IPS-11a (cell line): ENCODE data around the gene THBD.
A peak's percentile ranks its signal among the peaks of the same experiment; 100 is the strongest.

ENCODE experiments used
- H3K4me3 ChIP-seq: one replicate; pipeline ENCODE4 v1.5.1; 2013; ENCODE audit warnings: low read depth, low read length, control low read depth

Gene THBD

DNA sequence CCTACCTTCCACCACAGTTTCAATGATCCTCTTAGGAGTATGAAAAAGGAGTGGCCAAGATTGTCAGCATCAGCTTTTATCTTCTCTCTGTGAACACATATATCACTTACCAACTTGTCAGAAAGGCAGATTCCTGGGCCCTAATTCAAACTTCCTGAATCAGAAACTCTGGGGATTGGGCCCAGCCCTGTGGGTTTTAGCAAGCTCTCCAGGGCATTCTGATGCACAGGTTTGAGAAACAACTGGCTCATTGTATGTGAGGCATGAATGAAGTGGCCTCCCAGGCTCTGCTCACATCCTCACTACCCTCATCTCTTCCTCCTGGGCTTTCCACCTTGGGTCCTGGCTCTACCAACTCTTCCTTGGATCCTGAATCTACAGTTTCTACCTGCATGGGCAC is 13.2 kb upstream of the THBD start:
- H3K4me3 ChIP-seq: no peak overlapping the region

DNA sequence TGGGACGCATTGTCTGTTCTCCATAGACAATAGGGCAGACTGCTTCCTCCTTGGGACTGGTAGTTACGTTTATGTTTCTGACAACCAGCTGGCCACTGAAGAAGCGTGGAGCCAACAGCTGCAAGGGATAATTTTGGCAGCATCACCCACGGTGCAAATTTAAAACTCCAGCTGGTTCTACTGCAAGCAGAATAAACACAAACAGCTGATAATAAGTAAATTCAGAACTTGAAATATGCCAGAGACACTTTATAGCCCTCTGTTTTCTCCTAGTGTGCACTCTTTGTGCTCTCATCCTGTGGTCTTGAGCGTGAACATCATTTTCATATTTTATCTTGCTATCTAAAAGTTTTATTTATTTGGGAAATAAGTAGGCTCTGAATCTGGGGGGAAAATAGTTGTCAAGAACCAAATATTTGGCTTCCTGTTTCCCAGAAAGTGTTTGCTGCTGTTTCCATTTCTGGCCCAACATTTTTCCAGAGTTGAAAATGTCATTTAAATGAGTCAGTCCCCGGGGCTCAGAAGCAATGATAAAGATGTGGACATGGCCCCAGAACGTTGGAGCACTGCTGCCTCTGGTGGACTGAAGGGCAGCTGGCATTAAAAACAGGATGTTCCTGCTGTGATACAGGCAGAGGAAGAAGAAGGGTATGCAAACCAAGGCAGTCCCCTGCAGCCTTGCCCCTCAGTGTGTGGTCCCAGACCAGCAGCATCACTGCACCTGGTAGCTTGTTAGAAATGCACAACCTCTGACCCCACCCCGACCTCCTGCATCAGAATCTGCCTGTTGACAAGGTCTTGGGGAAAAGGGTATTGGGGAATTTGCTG is 12.5 kb upstream of the THBD start:
- H3K4me3 ChIP-seq: no peak overlapping the region

DNA sequence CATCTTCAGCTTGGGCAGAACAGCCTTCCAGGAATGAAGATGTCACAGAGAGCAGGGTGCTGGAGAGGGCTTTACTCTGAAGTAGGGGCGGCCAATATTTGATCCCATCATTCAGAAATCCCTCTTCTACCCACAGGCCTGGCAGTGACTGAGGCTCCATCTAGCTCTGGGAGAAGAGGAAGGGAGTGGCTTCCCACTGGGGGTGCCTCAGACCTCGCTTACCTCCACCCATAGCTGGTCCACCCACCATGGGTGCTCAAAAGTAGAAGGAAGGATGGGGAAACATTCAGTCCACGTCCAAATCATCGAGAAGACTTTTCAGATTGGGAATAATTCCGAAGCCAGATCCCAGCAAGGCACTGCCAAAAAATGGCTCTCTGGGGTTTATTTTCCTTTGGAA is 11.8 kb upstream of the THBD start:
- no peak overlapping the region for H3K4me3 ChIP-seq

DNA sequence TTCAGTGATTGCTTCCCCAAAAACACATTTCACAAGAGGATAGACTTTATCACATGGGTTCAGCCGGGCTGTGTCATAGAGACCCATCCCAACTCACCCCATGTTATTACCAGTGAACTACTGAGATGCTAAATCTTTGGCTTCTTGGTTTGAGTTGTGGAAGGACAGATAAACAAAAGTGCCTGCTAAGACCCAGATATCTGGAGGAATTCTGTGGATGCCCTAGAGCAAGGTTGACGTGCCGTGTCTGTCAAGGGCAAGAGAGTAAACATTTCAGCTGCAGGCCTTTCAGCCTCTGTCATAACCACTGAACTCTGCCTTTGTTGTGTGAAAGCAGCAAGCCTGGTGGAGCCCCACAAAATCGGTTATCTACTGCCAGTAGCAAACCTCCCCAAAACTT is 11.2 kb upstream of the THBD start:
- H3K4me3 ChIP-seq: no peak overlapping the region

DNA sequence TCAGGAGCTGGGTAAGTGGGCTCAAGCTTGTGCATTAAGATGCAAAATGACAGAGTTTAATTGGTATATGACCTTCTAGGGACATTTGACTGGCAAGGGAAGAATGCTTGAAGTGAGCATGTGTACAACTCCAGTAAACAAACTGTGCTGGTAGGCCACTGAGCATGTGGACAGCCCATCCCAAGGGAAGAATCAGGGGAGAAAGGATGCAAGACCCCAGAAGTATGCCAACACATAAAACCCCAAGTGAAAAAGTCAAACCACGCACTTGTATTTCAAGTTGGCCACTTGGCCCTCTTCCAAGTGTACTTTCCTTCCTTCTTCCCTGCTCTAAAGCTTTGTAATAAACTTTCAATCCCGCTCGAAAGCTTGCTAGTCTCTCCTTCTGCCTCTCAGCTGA is 10.4 kb upstream of the THBD start:
- no peak overlapping the region for H3K4me3 ChIP-seq

DNA sequence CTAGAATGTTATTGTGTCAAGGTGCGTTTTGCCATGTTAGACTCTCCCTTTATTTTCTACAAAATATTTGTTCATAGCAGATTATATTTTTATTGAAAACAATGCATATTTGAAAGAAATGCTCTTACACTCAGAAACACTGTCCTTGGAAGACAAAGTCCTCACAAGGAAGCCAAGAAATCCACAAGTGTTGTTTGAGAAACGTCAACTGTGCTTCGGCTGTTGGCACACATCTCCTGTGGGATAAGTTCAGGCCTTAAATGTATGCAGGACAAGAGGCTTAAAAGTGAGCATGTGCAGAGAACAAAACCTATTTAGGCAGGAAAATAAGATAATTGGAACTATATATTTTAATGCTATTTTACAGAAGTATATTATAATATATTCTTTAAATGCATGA is 9.5 kb upstream of the THBD start:
- no peak overlapping the region for H3K4me3 ChIP-seq

DNA sequence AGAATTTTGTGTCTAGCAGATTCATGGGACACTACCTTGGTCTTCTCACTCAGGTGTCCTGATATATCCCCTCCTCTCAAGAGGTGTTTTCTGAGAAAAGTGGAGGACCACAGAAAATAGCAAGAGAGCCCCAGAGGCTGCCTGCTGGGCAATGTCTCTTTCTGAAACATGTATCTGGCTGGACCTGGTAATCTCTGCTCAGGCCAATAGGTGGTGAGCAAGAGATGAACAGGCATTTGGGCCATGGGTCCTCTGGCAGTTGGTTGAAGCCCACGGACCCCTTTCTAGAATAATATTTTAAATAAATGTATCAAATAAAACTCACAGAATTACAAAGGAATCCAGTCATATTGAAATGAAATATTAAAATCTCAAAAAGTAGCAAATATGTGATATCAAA is 8.8 kb upstream of the THBD start:
- no peak overlapping the region for H3K4me3 ChIP-seq

DNA sequence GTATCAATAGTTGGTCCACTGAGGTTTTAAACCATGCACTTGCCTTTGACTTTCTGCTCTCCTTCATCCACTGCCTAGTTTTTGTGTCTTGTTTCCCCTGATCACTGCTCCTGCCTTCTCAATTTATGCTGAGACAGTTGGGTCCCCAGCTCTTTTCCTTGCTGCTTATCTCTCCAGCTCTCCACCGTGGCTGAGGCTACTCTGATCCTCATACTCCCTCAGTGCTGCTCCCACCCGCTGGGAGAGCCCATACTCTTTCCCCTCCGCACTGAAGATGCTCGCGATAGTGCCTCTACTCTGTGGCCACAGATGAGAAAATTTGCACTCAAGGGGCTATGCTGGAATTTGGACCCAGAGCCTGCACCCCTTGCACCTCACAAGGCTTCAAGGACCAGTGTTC is 3.4 kb upstream of the THBD start:
- no peak overlapping the region for H3K4me3 ChIP-seq

DNA sequence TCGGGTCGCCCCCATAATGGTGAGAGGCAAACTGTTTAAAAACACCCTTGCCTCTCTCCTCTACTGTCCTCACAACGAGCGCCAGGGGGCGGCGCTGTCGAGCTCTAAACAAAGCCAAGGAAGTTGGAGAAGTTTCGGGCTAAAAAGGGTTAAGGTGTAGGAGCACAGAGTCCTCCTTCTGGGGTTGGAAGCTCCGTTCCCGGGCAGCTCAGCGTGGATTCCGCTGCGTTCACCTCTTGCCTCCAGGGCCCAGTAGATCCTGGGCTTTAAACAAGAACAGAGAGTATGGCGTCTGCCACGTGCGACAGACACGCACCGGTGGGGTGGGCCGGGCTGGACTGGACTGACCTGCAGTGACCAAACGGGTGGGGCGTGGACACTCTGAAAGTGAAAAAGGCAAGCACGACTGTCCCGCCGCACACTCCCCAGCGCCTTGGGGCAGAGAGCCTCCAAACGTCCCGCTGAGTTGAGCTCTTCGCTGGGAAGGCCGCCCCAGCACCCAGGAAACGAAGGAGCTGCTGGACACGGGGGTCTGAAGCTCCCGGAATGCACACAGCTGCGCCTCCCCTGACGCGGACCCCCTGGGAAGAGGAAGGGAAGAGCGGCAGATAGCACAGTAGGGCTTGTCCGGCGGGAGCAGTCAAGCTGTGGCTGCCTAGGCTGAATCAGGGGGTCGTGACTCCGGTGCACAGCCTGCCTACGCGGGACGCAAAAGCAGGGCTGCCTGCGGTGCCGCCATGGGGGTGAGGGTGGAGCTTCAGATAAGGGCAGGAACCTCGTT is 1.6 kb upstream of the THBD start:
- H3K4me3 ChIP-seq: peak overlapping the region; percentile 65

DNA sequence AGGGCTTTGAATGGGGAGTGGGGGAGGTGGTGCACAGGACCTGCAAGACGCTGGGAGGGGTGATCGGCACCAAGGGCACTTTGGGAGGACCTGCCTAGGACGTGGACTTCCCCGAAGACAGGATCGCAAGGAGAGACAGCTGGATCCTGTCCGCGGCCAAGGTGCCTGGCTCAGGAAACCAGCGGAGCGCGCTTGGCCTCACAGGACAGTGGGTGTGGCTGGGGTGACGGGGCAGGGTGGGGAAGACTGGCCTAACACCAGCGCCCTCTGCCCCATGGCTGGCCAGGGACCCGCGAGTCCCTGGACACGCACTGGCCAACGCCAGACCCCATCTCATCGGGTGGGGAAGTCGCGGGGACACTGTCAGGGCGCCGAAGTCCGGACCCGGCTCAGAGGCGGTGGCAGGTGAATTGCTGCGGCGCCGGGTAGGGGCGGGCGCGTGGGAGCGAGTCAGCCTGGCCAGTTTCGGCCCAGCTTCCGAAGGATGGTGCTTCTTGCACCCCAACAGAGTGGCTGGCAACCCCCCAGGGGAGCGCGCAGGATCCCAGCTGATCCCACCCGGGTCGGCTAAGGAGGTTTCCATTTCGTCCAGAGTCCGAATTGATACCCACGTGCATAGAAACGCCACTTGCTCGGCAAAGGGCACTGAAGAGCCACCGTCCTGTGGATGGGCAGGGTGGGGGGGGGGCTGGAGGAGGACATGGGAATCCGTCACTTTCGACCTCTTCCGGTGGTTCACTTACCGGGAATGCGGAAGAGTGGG is 785 bp upstream of the THBD start:
- peak overlapping the region; percentile 65 for H3K4me3 ChIP-seq

DNA sequence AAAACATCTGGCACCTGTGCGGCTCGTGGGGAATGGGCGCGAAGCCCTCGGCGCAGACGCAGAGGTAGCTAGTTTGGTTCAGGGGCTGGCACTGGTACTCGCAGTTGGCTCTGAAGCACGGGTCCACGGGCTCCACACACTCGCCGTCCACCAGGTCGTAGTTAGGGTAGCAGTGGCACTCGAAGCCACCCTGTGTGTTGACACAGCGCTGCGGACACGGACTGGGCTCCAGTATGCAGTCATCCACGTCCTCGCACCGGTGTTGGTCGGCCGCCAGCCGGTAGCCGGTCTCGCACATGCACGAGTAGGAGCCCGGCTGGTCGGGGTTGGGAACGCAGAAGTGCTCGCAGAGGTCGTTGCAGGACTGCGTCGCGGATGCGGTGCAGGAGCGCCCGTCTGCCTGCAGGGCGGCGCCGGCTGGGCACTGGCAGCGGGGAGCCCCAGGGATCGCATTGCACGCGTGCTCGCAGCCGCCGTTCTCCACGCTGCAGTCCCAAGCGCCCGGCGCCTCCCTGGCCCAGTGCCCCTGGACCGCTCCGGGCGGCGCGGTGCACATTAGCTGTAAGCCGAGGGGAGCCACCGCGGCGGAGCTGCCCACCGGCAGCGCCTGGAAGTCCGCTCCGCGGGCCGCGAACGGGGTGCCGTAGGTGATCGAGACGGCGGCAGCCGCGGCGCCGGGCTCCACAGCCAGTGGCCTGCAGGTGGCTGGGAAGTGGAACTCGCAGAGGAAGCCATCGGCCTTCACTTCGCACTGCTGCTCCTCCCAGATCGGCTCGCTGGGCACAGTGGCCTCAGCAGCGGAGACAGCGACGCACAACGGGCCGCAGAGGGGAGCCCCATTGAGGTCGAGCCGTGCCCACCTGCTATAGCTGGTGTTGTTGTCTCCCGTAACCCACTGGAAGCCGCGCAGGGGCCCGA is 930 bp downstream of the THBD start:
- peak overlapping the region; percentile 37 for H3K4me3 ChIP-seq

DNA sequence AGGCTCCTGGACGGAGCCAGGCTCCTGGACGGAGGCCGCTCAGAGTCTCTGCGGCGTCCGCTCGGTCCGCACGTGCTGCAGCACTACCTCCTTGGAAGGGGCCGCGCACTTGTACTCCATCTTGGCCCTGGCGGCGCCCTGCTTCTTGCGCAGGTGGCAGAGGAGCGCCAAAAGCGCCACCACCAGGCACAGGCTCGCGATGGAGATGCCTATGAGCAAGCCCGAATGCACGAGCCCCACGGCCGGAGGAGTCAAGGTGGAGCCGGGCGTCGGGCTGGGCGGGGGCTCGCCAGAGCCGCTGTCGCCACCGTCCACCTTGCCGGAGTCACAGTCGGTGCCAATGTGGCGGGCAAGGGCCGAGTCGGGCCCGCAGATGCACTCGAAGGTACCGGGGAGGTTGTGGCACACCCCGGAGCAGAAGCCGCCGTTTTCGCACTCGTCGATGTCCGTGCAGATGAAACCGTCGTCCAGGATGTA is 1.7 kb downstream of the THBD start:
- H3K4me3 ChIP-seq: no peak overlapping the region

DNA sequence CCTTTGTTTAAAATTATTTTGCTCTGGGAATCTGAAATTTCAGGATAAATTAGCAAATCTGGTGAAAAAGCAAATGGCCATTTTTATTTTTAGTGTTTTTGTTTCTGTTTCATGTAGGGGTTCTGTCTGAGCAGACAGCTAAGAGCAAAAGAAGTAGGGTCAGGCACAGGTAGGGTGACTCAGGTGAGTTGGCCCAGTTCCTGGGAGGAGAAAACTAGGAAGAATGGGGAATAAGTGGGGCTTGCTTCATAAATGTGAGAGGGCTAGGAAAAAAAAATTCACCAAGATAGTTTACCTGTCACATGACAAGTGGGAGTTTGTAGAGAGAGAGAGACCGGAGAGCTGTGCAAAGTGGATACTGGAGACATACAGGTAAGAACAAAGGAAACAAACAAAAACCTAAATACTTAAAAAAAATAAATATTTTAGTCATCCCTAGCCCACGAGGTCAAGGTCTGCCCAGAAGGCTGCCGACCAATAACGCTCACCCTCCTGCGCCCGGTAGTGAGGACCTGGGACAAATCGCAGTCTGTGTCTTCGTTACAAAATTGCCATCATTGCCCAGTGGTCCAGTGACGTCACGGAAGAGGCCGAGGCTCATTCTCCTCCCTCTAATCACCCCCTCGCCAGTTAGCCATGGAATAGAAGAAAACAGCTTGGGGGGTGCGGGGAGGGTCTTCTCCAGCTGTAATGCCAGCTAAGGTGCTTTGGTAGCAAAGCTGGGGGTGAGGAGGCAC is 2.3 kb downstream of the THBD start:
- H3K4me3 ChIP-seq: no peak overlapping the region

DNA sequence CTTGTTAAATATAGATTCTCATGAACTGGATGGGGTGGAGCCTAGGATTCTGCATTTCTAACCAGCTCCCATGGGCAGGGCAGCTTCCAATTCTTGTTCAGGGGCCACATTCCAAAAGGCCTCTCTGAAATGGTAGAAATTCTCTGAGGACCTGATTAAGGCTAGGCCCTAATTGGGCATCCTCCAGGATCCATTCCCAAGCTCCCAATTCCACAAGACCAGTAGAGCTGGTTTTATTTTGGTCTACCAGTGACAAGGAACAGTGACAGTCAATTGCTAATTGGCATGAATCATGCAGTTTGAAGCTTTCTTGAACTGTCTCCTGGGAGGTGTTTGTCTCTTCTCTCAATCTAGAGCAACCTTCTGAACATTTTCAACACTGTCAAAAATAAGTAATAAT is 3.0 kb downstream of the THBD start:
- no peak overlapping the region for H3K4me3 ChIP-seq

DNA sequence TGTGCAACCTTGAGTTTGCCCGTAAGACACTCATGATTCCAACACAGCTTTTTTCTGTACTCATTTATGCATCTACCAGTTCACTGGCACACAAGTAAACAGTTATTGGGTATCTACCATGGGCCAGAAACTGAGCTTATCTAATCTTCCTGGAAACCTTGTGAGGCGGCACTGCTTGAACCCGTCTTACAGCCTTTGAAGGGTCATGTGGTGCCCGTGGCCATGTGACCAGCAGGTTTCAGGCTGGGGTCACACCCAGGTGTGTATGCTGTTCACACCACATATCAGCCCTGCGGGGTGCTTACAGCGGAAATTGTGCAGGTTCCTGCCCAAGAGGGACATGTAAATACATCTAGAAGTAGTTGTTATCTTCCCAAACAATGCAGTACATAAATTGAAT is 6.1 kb downstream of the THBD start:
- H3K4me3 ChIP-seq: no peak overlapping the region

DNA sequence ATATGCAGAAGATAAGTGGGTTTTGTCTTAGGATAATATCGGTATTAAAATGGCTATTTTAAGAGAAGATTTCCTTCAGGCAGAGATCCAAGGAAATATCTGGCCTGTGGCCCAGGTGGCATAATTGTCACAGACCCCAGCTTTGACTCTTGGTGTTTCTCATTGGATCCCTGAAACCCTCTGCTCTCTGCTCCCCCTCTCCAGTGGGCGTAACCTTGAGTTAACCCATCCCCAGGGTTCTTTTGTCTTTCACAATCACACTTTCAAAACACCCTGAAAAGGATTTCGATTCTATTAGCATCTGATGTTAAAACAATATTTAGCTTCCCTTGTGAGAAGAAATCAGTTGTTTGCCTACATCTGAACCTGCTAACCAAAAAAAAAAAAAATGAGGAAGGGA is 7.2 kb downstream of the THBD start:
- H3K4me3 ChIP-seq: no peak overlapping the region

DNA sequence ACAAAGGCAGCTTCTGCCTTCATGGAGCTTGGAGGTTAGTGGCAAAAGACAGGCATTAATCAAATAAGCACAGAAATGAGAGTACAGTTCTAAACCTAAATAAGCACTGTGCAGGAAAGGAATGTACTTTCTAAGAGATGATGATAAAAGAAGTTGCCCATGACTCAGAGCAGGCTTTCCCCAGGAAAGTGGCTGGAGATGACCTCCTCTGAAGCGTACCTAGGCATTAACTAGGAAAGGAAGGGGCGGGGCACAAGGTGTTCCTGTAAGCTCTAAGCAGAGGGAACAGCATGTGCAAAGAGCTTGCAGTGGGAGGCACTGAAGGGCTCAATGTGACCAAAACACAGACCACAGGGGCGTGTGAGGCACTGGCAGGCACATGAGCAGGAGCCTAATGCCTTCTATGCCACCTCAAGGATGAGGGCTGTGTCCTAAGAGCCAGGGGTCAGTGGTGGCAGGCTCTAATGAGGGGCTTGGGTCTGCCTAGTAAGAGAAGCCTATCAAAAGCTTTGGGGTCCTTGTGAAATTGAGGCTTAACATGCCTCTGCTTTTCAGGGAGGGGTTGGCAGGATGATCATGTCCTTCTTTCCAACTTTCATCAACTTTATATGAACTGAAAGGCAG is 9.5 kb downstream of the THBD start:
- no peak overlapping the region for H3K4me3 ChIP-seq

DNA sequence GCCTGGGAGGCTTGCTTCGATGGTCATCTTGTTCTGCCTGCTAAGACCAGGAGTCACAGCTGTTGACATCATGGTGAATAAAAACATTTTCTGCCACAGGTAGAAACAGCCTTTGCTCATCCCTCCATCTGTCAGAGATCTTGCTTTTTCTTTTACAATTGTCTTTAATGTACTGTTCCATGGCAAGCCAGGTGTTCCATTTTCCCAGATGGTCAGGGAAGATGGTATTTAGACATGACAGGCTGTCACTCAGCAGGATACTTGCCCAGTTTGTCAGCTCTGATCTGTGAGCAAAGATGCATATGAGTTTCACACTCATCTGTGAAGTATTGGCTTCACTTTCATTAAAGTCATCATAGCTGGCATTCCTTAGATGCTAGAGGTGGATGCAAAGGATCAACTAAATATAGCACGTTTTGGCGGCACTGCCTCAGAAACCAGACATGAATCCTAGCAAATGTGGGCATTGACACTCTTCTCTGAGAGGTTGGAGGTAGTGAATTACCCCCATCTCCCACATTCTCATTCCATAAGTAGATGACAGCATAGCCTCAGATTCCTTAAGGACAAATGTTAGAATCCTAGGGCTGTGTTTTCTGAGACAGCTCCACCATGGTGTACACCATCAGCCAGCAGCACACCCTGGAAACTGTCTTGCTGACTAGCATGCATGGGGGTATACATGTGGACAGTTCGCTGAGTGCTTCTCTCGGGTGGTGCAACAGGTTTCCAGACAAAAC is 10.2 kb downstream of the THBD start:
- H3K4me3 ChIP-seq: no peak overlapping the region

DNA sequence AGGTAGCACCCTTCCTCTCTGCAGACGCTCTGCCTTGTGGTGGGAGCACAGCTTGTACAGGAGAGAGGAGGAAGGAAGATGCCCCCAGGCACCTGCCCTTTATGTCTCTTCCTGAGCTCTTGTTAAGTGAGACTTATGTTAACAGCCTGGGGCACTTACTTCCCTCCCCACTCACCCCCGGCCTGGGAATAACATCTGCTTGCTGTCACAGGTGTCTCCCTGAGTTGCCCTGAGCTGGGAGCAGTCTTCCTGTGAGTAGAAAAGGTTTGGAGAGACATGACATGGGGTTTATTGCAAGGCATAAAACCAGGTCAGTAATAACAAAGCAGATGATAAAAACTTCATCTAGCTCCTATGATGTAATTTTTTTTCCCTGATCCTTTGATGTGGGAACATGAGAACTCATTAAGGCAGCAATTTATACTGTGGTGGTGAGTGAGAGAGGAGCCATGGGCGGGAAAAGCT is 12.4 kb downstream of the THBD start:
- no peak overlapping the region for H3K4me3 ChIP-seq
